SK-N-SH (cell line): ENCODE measurements around the gene TBL1X. TPM values are rescaled to one million over a fixed set of nuclear protein-coding genes. Genes with fewer than 3 reads are reported as not detected.

ENCODE experiments used
- CTCF ChIA-PET: fragments of 300-600, 350-600 bp; formaldehyde crosslinking; extraction: SDS; loops from one replicate; lab custom pipeline; 2021; lab: Yijun Ruan, JAX
- POLR2A ChIA-PET: fragments of 350-600 bp; sonication (Branson Sonifier 250); formaldehyde crosslinking; extraction: SDS; loops from one replicate; lab custom pipeline; 2020; ENCODE audit warnings: antibody characterized with exemption, inconsistent platforms; lab: Yijun Ruan, JAX
- DNase-seq: peaks from one replicate; pipeline ENCODE4 v3.0.0; 2012
- H2AFZ ChIP-seq: fragments of 200-600 bp; sonication (generic); 2 replicates; pipeline ENCODE4 v1.8.1; 2016; ENCODE audit warnings: antibody characterized with exemption, mild to moderate bottlenecking, low read depth
- H3F3A ChIP-seq: fragments of 200-600 bp; sonication (generic); replicated peaks from 2 replicates; pipeline ENCODE3; 2016; ENCODE audit warnings: antibody characterized with exemption, mild to moderate bottlenecking; ENCODE audit not compliant: insufficient read depth
- H3K27ac ChIP-seq, 2 experiments: fragments of 200-500 bp in 1 of 2; fragments of 200-600 bp in 1 of 2; sonication (Bioruptor generic) in 1 of 2; sonication (generic), shearing (Covaris generic) in 1 of 2; 2 replicates each; pipeline versions ENCODE4 v1.5.1 to v1.6.1; 2014 to 2016; ENCODE audit warnings: low read depth in 2 of 2, inconsistent platforms in 1 of 2, low read length in 1 of 2, mild to moderate bottlenecking in 1 of 2, mixed read lengths in 1 of 2
- H3K27me3 ChIP-seq: fragments of 200-600 bp; sonication (generic), shearing (Covaris generic); 2 replicates; pipeline ENCODE4 v1.6.1; 2016; ENCODE audit warnings: mixed run types; ENCODE audit not compliant: insufficient read depth
- H3K36me3 ChIP-seq, 2 experiments: fragments of 200-500 bp in 1 of 2; fragments of 200-600 bp in 1 of 2; sonication (Bioruptor generic) in 1 of 2; sonication (generic) in 1 of 2; replicated peaks in 1 of 2; 2 replicates each; pipeline versions ENCODE3 to v1.5.1; 2014 to 2016; ENCODE audit warnings: low read length in 1 of 2, mild to moderate bottlenecking in 1 of 2; ENCODE audit not compliant: insufficient read depth in 2 of 2, control insufficient read depth in 1 of 2
- H3K4me1 ChIP-seq, 2 experiments: fragments of 200-500 bp in 1 of 2; fragments of 200-600 bp in 1 of 2; sonication (Bioruptor generic) in 1 of 2; sonication (generic), shearing (Covaris generic) in 1 of 2; 2 replicates each; pipeline versions ENCODE4 v1.5.1 to v1.6.1; 2014 to 2016; ENCODE audit warnings: low read depth in 1 of 2, low read length in 1 of 2, mixed run types in 1 of 2; ENCODE audit not compliant: insufficient read depth in 2 of 2, control insufficient read depth in 1 of 2
- H3K4me2 ChIP-seq: fragments of 200-600 bp; sonication (generic), shearing (Covaris generic); 2 replicates; pipeline ENCODE4 v1.6.1; 2017; ENCODE audit warnings: mixed run types
- H3K4me3 ChIP-seq, 2 experiments: fragments of 200-500 bp in 1 of 2; fragments of 200-600 bp in 1 of 2; sonication (Bioruptor generic) in 1 of 2; sonication (generic), shearing (Covaris generic) in 1 of 2; 2 replicates each; pipeline versions ENCODE4 v1.5.1 to v1.8.1; 2014 to 2016; ENCODE audit warnings: low read depth in 2 of 2, inconsistent platforms in 1 of 2, low read length in 1 of 2, mild to moderate bottlenecking in 1 of 2, mixed read lengths in 1 of 2, moderate library complexity in 1 of 2
- H3K79me2 ChIP-seq: fragments of 200-600 bp; sonication (generic); 2 replicates; pipeline ENCODE4 v1.8.1; 2017; ENCODE audit warnings: mild to moderate bottlenecking; ENCODE audit not compliant: insufficient read depth
- H3K9ac ChIP-seq: fragments of 200-600 bp; sonication (generic); 2 replicates; pipeline ENCODE4 v1.6.1; 2017; ENCODE audit warnings: mixed run types
- H3K9me2 ChIP-seq: fragments of 200-600 bp; sonication (generic); 2 replicates; pipeline ENCODE4 v1.6.1; 2017; ENCODE audit warnings: mixed run types
- H3K9me3 ChIP-seq: fragments of 200-600 bp; sonication (generic); 2 replicates; pipeline ENCODE4 v1.6.1; 2017; ENCODE audit warnings: mixed run types, mild to moderate bottlenecking, moderate library complexity
- H4K20me1 ChIP-seq: fragments of 200-600 bp; sonication (generic); 2 replicates; pipeline ENCODE4 v1.6.1; 2017; ENCODE audit warnings: mild to moderate bottlenecking, mixed run types; ENCODE audit not compliant: insufficient read depth
- CHD2 ChIP-seq: fragments of 150-350 bp; IDR thresholded peaks from 2 replicates; pipeline ENCODE4 v1.6.1; 2018; ENCODE audit warnings: low read length; ENCODE audit not compliant: partially characterized antibody
- CTCF ChIP-seq: fragments of 200-600 bp; sonication (generic); IDR thresholded peaks from 2 replicates; pipeline ENCODE4 v1.6.1; 2017; ENCODE audit warnings: antibody characterized with exemption, mild to moderate bottlenecking, moderate library complexity
- ELF1 ChIP-seq: IDR thresholded peaks from 2 replicates; pipeline ENCODE4 v1.4.0; 2012
- EP300 ChIP-seq, 2 experiments: IDR thresholded peaks; 2 replicates each; pipeline versions ENCODE4 v1.4.0 to v1.6.1; 2012; ENCODE audit warnings: borderline replicate concordance in 1 of 2, low read depth in 1 of 2, low read length in 1 of 2
- FOSL2 ChIP-seq: IDR thresholded peaks from 2 replicates; pipeline ENCODE4 v1.4.0; 2012; ENCODE audit warnings: low read depth, mild to moderate bottlenecking, moderate library complexity, borderline replicate concordance
- FOXJ3 ChIP-seq: sonication (generic); formaldehyde crosslinking; IDR thresholded peaks from 2 replicates; pipeline ENCODE4 v1.5.1; 2020; ENCODE audit warnings: mild to moderate bottlenecking, missing genetic modification reagents
- GABPA ChIP-seq: IDR thresholded peaks from 2 replicates; pipeline ENCODE4 v1.4.0; 2012; ENCODE audit warnings: low read depth, mild to moderate bottlenecking
- GATA2 ChIP-seq: sonication (generic); formaldehyde crosslinking; IDR thresholded peaks from 2 replicates; pipeline ENCODE4 v1.5.0; 2020; ENCODE audit warnings: mild to moderate bottlenecking, missing genetic modification reagents
- JUND ChIP-seq: IDR thresholded peaks from 2 replicates; pipeline ENCODE4 v1.4.0; 2012
- MEF2A ChIP-seq: IDR thresholded peaks from 2 replicates; pipeline ENCODE4 v1.4.0; 2012; ENCODE audit warnings: low read depth, borderline replicate concordance
- MXI1 ChIP-seq: IDR thresholded peaks from 2 replicates; pipeline ENCODE4 v1.6.1; 2012; ENCODE audit warnings: mild to moderate bottlenecking, low read depth, low read length, improper control_type of control experiment
- NRF1 ChIP-seq: IDR thresholded peaks from 2 replicates; pipeline ENCODE4 v1.6.1; 2012; ENCODE audit warnings: low read depth, mild to moderate bottlenecking, low read length
- REST ChIP-seq: IDR thresholded peaks from 2 replicates; pipeline ENCODE4 v1.6.1; 2012; ENCODE audit warnings: mild to moderate bottlenecking, low read depth, low read length, moderate library complexity
- RXRA ChIP-seq: IDR thresholded peaks from 2 replicates; pipeline ENCODE4 v1.4.0; 2012; ENCODE audit warnings: low read depth, mild to moderate bottlenecking, borderline replicate concordance
- SIN3A ChIP-seq: IDR thresholded peaks from 2 replicates; pipeline ENCODE4 v1.6.1; 2012; ENCODE audit warnings: low read depth, mild to moderate bottlenecking, low read length, moderate library complexity, borderline replicate concordance
- TAF1 ChIP-seq: IDR thresholded peaks from 2 replicates; pipeline ENCODE4 v1.6.1; 2012; ENCODE audit warnings: low read depth, mild to moderate bottlenecking, low read length, moderate library complexity, borderline replicate concordance
- USF1 ChIP-seq: IDR thresholded peaks from 2 replicates; pipeline ENCODE4 v1.4.0; 2012; ENCODE audit warnings: low read depth, borderline replicate concordance
- YY1 ChIP-seq: IDR thresholded peaks from 2 replicates; pipeline ENCODE4 v1.4.0; 2012; ENCODE audit warnings: low read depth, mild to moderate bottlenecking
- WGBS: methylation state at CpG from one replicate; pipeline ENCODE4 v1.1.6; 2017; ENCODE audit warnings: low lambda C conversion rate; 5-methylcytosine and 5-hydroxymethylcytosine counted together
- polyA plus RNA-seq, 3 experiments: library from polyadenylated mRNA; depleted of rRNA; stranded (reverse); fragments of >200 nt; gene quantifications; 2 replicates each; pipeline ENCODE4 v1.2.3, GENCODE V29; 2012
- TF ChIP-seq, protein P1 (sequence below): IDR thresholded peaks from 2 replicates; pipeline ENCODE4 v1.4.0; 2012; ENCODE audit warnings: low read depth, borderline replicate concordance

TBL1X gene
- polyA plus RNA-seq, 1 of the 3 experiments (the other 2 are of a cell fraction) = 10.6 TPM

DNA sequence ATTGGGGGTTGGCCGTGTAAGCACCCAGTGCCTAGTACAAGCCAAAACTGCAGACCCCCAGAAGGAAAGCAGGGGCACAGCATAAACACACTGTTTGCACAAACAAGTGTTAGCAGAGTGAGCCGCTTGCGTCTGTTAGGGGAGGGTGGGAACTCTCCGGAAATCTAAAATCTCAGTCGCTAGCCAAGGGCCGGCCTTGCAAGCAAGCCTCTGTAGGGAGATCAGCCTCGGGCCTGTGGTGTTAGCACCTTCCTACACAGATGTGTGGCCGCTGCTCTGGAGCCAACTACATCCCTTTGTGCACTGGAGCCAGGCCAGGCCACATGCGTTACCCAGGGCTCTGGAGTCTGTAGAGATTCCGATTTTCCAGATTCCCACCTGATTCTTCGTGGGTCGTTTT is 233.7 kb downstream of the TBL1X start:
- Histone ChIP-seq H3K27me3 (no peaks in the 10 kb centered on the region; the same call in 1 of the 2 replicates), H2AFZ (no peak overlapping the region), H3F3A (no peaks in the 10 kb centered on the region), H3K79me2 (no peaks in the 10 kb centered on the region), H3K9ac (no peak overlapping the region), H3K36me3 (peaks cover 3 to 4% of the 10 kb centered on the region in 2 experiments), H3K4me3 (no peak overlapping the region), H3K4me2 (no peak overlapping the region), H3K9me3 (no peaks in the 10 kb centered on the region), H3K9me2 (no peaks in the 10 kb centered on the region), H3K27ac (no peak overlapping the region), H3K4me1 (no peaks in the 10 kb centered on the region), H4K20me1 (no peaks in the 10 kb centered on the region)
- no peak for DNase-seq
- TF ChIP-seq CTCF (no peak), FOXJ3 (CRISPR knock-in tag) (no peak), GABPA (no peak), TAF1 (no peak), REST (no peak), YY1 (no peak), ELF1 (no peak), FOSL2 (no peak), MXI1 (no peak), SIN3A (no peak), EP300 (IDR thresholded peaks at IDR 0.05; ENCODE audit: borderline replicate concordance in 1 of 2, low read depth in 1 of 2, low read length in 1 of 2) (no peak), GATA2 (CRISPR knock-in tag) (no peak), MEF2A (no peak), RXRA (no peak), NRF1 (no peak), JUND (no peak), USF1 (no peak), CHD2 (no peak)
- TF ChIP-seq, protein P1, sequence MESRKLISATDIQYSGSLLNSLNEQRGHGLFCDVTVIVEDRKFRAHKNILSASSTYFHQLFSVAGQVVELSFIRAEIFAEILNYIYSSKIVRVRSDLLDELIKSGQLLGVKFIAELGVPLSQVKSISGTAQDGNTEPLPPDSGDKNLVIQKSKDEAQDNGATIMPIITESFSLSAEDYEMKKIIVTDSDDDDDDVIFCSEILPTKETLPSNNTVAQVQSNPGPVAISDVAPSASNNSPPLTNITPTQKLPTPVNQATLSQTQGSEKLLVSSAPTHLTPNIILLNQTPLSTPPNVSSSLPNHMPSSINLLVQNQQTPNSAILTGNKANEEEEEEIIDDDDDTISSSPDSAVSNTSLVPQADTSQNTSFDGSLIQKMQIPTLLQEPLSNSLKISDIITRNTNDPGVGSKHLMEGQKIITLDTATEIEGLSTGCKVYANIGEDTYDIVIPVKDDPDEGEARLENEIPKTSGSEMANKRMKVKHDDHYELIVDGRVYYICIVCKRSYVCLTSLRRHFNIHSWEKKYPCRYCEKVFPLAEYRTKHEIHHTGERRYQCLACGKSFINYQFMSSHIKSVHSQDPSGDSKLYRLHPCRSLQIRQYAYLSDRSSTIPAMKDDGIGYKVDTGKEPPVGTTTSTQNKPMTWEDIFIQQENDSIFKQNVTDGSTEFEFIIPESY = no peak
- POLR2A ChIA-PET = no interaction called here
- WGBS = 56% methylated on average over 9 of the region's 12 CpGs
- CTCF ChIA-PET = interaction anchor here (3.4 kb wide), 1 partner anchor 10 kb away, joined by 12 read pairs; no protein-coding TSS in a partner anchor
